GM11168 (cell line): ENCODE data around the gene FAM219B.
"Not testable (repeated sequence)": the region's sequence is repeated elsewhere in the genome, so short reads cannot be mapped to it uniquely, and the experiment has no call there.

Experiments
- in situ Hi-C: fragments of 300-500 bp; cut with MboI; formaldehyde crosslinking; loops from one replicate; pipeline ENCODE4 v1.12.0; 2022; ENCODE audit warnings: low sequenced_read_pairs; ENCODE audit not compliant: unreplicated experiment

The FAM219B gene

DNA sequence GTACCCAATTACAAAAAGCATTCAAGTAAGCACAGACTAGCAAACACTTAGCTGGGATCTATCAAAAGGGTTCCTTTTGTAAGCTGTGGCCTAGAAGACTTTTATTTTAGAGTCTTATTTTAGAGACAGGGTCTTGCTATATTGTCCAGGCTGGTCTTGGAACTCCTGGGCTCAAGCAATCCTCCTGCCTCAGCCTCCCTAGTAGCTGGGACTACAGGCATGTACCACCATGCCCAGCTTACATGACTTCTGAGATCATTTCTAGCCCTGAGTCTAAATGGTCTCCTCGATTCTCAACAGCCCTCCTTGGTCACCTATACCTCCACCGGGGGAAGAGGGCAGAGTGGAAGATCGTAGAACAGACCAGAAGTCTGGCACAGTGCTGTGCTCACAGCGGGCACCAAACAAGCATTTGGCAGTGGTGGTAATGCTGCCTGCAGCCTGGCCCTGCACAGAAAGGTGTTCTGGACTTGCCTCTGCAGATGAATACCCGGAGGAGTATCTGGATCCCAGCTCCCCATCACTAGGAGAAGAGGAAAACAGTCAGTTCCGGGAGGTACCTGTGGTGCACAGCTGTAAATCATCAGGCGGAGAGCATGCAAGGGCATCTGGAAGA, 2.4 kb downstream of the FAM219B start:
- in situ Hi-C loops: no loop called here

DNA sequence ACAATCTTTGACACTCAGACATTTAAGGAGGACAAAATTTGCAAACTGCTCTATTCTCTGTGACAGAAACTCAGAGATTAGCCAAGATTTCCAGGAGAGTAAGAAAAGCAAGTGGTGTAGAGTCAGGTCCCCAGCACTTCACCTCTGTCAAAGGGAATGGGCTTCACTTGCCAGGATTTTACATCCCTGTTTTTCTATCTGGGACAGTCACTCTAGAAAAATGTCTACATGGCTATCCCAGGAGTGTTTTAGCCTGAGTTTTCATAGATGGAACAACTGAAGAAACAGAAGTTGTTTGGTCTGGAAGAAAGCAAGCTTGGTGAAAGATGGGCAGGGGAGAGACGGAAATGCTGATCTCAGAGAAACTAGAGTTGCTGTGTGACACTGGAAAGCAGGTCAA, 3.0 kb downstream of the FAM219B start:
- in situ Hi-C loops: no loop called here

DNA sequence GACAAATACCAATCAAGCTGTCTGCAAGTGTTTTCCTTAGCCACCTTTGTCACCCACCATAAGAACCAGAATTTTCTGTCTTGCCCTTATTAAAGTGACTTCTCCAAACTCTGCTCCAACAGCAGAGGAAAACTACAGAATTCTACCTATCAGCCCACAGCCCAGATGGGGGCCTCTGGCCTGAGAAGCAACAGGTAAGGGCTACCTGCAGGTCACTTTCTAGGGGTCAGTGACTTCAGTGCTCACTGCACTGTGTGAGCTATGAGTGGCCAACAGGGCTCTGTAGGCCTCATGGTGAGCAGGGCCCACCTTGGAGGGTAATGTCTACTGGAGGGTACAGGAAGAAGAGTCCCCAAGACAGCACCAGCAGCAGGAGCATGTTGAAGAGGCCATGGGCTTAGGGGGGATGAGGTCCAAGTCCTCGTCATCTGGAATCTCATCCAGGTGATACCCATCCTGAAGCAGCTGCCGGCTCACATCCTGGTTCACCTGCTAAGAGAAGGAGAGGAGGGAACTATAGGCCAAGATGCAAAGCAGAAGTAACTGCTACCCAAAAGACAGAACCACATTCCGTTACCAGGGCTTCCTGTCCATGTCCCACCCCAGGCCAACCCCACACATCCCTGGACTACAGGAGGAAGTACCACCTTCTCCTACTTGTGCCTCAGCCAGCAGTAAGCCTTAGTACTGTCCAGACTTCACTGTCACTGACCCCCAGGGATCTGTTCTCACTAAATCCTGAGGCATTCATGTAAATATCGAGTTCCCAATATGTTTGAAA, 4.2 kb downstream of the FAM219B start:
- in situ Hi-C loops: no loop called here

DNA sequence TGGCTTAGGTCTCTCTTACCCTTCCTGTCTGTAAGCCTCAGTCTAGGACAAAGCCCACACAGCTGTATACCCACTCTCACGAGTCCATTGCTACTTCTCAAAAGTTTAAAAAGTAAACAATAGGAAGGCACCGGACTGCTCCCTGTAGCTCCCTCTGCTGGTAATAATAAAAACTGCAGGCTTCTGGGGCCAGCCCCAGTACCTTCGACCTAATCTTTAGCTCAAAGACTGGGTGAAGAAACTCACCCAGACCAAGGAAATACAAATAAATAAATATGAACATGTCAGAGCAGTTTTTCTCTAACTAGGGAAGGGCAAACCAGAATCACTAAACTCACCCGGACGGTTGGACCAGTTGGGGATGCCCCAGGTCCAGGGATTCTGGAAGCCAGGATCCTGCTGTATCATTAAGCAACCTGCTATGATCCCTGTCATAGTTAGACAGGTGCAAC, 5.0 kb downstream of the FAM219B start:
- in situ Hi-C loops: no loop called here

DNA sequence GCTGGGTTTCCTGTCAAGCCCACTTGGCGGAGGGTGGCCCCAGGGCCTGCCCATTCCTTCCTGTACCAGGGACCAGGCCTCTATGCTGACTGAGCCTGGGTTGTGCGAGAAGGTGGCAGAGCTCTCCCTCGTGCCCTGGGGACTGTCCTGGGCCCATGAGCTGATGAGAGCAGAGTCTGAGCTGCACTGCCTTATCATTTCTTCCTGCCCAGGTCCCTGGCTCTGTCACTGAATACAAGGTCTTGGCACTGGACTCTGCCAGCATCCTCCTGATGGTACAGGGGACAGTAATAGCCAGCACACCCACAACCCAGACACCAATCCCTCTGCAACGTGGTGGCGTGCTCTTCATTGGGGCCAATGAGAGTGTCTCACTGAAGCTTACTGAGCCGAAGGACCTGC, 9.3 kb downstream of the FAM219B start:
- in situ Hi-C loops: no loop called here

DNA sequence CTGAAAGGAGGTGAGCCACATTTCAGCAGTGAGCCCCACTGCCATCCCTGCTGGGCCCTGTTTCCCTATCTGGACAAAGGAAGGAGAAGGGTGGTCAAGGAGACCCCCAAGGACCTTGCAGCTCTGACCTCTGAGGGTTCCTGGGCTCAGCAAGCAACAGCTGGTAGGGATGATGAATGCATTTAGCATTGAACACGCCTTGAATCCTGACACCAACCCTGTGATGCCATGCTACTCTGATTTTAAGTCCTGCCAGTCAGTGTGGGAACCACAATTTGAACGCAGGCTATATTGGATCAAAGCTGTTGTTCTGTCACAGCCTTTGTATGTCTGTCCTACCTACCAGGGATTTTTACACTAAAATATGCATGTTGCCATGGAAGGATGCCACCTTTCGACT, 10.3 kb downstream of the FAM219B start:
- in situ Hi-C loops: no loop called here

DNA sequence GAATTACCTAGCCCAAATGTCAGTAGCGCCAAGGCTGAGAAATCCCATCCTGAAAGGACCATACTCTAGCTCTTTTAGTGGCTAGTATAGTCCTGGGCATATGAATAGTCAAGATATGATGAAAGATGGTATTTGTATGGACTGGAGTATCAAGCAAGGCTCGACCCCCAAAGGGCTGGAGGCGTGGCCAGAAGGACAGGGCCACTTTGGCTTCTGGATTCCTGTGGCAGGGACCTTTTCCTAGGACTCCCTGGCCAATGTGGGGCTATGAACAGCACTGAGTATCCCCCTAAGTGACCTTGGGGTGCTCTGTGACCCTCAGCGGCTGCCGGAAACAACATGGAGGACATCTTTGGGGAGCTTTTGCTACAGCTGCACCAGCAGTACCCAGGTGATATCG, 10.8 kb downstream of the FAM219B start:
- in situ Hi-C loops: no loop called here

DNA sequence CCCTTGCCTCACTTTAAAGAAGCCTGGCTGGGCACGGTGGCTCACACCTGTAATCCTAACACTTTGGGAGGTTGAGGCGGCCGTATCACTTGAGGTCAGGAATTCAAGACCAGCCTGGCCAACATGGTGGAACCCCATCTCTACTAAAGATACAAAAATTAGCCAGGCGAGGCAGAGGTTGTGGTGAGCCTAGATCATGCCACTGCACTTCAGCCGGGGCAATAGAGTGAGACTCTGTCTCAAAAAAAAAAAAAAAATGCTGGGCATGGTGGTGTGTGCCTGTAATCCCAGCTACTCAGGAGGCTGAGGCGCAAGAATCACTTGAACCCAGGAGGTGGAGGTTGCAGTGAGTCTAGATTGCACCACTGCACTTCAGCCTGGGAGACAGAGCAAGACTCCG, 12.3 kb downstream of the FAM219B start:
- in situ Hi-C loops: not testable (repeated sequence)

DNA sequence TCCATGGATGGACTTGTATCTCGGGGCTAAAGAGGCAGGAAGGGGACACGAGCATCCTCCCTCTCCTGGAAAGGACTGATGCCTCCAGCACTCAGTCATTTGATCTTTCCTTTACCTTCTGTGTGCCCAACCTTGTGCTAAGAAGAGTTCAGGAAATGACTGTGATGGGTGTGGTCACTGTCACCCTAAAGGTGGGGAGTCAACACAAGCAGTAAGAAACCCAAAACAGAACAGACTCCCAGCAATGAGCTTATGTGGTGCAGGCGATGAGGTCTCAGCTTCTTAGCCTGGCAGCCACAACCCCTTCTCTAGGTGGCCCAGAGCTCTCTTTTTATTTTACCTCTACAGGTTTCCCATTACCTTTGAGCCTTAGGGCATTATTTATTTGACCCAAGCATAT, 13.0 kb downstream of the FAM219B start:
- in situ Hi-C loops: no loop called here

DNA sequence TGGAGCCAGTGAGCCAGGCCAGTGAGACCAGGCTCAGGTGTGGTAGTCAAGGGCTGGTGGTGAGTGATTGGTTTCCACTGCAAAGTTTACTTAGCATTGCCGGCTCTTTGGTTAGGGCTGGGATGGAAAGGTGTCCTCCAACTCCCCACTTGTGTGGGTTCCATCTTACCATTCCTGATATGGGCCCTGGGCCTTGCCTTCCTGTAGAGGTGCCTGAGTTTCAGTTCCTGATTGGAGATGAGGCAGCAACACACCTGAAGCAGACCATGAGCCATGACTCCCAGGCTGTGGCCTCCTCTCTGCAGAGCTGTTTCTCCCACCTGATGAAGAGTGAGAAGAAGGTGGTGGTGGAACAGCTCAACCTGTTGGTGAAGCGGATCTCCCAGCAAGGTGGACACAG, 13.7 kb downstream of the FAM219B start:
- in situ Hi-C loops: no loop called here

DNA sequence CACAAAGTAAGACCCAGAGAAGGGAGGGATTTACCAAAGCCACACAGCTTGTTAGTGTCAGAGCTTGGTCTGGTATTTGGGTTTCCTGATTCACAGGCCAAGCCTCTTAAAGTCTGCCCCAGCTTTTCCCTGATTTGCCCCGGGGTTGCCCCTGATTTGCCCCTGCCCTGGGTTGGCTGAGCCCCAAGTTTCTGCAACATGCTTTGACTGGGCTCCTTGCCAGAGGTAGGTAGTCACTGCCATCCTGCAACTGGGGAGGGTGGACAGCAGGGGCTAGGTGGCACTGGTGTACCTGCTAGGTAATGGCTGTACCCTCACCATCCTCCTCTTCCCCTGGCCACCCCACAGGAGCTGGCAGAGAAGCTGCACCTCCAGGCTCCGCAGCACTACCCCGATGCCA, 14.3 kb downstream of the FAM219B start:
- in situ Hi-C loops: no loop called here

DNA sequence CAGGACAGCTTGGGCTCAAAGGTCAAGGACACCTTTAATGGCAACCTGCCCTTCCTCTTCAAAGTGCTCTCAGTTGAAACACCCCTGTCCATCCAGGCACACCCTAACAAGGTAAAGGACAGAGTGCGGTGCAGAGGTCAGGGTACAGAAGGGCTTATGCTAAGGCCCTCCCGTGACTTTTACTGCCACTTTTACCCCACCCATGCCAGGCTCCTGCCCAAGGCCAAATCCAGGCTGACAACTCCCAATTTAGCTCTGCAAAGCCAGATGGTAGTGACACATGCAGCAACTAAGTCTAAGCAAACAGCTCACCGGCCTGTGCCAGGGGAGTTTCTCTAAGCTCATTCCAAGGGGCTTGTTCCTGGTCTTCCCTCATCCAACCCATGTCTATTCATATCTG, 15.2 kb downstream of the FAM219B start:
- in situ Hi-C loops: no loop called here

DNA sequence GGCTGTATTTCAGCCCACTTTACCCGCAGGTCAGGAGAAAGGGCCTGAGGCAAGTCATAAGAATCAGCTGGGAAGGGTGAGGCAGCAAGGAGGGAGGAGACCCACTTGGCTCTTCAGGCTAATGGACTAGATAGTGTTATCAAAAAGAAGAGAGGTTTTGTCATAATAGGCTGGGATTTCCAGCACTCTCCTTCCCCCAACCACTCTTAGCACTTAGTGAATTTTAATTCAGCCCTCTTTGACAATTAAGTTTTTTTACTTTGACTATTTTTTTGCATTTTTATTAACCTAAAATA, 16.0 kb downstream of the FAM219B start:
- in situ Hi-C loops: no loop called here

DNA sequence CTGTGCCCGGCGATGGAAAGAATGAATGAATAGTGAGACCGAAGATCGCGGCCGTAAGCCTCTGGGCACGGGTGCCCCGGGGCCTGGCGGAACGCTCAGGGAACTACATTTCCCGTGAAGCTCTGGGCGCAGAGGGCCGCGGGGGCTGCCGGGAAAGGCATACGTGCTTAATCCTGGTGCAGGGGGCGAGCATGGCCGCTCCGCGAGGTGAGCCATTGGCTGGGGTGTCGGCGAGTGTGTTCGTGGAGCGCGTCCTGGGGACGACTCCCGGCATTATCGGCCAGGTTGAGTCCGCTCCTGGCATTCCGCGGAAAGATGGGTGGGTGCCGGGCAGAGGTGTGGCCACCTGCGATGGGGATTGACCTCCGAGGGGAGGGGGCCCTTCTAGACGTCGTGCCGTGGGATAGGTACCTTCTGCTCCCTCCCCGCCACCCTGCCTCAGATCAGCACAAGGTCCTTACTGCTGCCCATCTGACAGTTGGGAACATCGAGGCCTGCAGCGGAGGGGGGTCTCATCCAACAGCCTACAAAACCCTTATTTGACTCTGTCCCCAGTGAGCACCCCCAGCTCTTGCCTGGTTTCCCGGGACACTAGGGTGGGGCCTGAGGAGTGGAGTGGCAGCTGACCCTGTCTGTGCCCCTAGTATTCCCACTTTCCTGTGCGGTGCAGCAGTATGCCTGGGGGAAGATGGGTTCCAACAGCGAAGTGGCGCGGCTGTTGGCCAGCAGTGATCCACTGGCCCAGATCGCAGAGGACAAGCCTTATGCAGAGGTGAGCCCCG, 16.6 kb downstream of the FAM219B start, which contains the start of gene MPI:
TSS of gene MPI (plus strand) at position 160 of the 782 bp plus-strand sequence. CDS start at position 192, 32 bp downstream.
- in situ Hi-C loops: no loop called here

DNA sequence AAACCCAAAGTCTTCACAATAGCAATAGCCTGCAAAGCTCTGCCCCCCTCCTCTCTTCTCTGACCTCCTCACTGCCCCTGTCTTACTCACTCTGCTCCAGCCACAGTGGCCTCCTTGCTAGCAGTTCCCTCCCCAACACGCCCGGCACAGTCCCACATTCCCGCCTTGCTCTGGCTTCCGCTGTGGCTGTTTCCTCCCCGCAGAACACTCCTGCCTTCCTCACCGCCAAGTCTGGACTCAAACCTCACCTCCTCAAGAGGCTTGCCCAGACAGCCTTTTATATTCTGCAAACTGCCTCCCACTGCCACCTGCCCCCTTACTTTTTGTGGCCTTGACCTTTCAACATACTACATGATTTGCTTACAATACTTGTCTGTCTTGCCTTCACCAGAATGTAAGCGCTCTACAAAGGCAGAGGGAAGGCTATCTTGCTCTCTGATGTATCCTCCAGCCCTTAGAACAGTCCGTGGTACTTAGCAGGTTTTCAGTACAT, 17.2 kb downstream of the FAM219B start:
- in situ Hi-C loops: no loop called here

DNA sequence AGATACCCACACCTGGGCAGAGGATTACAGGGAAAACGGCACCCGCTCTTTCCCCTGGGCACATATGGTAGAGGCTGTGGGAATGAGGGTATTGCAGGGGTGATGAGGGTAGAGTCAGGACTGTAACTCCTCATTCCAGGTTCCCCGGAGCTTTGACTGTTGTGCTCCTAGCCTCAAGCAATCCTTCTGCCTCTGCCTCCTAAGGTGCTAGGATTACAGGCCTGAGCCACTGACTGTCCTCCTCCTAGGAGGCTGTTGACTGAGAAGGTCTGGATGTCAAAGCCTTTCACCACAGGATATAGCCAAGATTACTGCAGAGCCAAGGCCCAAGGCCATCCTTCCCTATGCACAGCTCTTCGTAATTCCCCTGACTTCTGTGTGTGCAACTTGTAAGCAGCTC, 17.9 kb downstream of the FAM219B start:
- in situ Hi-C loops: no loop called here

DNA sequence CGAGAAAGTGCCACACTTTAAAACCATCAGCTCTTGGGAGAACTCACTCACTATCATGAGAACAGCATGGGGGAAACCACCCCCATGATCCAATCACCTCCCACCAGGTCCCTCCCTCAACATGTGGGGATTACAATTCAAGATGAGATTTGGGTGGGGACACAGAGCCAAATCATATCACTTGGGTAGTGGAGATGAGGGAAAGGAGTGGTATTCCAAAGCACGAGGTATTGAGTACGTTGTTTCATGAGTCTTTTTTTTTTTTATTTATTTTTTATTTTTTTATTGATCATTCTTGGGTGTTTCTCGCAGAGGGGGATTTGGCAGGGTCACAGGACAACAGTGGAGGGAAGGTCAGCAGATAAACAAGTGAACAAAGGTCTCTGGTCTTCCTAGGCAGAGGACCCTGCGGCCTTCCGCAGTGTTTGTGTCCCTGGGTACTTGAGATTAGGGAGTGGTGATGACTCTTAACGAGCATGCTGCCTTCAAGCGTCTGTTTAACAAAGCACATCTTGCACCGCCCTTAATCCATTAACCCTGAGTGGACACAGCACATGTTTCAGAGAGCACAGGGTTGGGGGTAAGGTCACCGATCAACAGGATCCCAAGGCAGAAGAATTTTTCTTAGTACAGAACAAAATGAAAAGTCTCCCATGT, 19.0 kb downstream of the FAM219B start:
- in situ Hi-C loops: not testable (repeated sequence)

DNA sequence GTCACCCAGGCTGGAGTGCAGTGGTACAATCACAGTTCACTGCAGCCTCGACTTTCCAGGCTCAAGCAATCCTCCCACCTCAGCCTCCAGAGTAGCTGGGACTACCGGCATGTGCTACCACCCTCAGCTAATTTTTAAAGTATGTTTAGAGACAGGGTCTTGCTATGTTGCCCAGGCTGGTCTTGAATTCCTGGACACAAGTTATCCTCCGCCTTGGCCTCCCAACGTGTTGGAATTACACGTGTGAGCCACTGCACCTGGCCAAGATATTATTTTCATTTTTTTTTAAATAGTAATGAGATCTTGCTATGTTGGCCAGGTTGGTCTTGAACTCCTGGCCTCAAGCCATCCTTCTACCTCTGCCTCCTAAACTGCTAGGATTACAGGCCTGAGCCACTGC, 21.2 kb downstream of the FAM219B start:
- in situ Hi-C loops: no loop called here

DNA sequence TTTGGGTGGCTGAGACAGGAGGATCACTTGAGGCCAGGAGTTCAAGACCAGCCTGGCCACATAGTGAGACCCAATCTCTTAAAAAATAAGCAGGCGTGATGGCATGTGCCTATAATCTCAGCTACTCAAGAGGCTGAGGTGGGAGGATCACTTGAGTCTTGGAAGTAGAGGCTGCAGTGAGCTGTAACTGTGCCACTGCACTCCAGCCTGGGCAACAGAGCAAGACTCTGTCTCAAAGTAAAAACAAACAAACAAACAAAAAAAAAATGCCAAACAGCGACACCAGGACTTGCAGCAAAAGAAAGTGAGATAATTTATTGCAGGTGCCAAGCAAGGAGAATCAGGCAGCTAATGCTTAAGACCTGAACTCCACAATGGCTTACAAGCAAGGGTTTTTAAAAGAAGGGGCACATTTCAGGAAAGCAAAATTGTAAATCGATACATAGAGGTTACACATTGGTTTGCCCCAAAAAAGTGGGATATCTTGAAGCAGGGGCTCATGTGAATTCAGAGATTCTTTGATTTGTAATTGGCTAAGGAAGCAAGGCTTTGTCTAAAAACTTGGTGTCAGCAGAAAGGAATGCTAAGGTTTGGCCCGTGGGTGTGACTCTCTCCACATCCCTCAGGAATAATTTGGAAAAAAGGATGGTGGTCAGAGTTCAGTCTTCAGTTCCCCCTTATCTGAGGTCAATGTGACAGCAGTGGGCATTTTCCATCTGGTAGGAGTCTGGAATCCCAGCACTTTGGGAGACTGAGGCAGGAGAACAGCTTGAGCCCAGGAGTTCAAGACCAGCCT, 22.0 kb downstream of the FAM219B start:
- in situ Hi-C loops: no loop called here

DNA sequence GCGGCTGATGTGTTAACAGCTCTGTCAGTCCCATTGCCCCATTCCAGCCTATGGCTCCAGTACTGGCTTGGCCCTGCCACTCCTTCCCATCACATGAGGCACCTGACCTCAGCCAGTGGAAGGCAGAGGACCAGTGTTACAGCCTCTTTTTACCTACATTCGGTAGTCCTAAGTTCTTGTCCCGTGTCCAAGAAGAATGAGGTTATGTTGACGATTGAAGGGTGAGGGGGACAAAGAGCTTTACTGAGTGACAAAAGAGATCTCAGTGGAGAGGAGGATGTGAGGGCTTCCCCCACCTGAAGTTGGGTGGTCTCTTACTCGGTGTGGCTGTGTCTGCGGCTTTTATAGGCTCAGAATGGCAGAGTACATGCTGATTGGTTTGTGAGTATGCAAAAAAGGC, 24.1 kb downstream of the FAM219B start:
- in situ Hi-C loops: no loop called here
